GM19397 (cell line): ENCODE measurements around the gene ATP7B.

Experiments
- ATAC-seq: cut with Tn5 transposase; IDR thresholded peaks from one replicate; pipeline ENCODE4 v1.9.1; 2021; ENCODE audit warnings: mild to moderate bottlenecking, moderate library complexity; ENCODE audit not compliant: unreplicated experiment

The ATP7B gene

GRCh38 chr13:51953347-51954195, 57.7 kb downstream of the ATP7B start:
- ATAC-seq, result no peak

- ATAC-seq, result no peak
Observed at GRCh38 chr13:51950722-51951121, 60.5 kb downstream of the ATP7B start.

- no peak for ATAC-seq
Observed at GRCh38 chr13:51946163-51946669, 65.0 kb downstream of the ATP7B start.

- ATAC-seq, result peak; percentile 56
Observed at GRCh38 chr13:51945149-51945548, 66.1 kb downstream of the ATP7B start.

GRCh38 chr13:51944428-51944827, 66.8 kb downstream of the ATP7B start:
- ATAC-seq, result no peak

- ATAC-seq, result no peak
Observed at GRCh38 chr13:51943721-51944120, 67.5 kb downstream of the ATP7B start.

- ATAC-seq, result no peak
Observed at GRCh38 chr13:51942189-51942588, 69.1 kb downstream of the ATP7B start.

GRCh38 chr13:51938454-51938853, 72.8 kb downstream of the ATP7B start:
- no peak for ATAC-seq

- ATAC-seq, result no peak
Observed at GRCh38 chr13:51937320-51938290, 73.6 kb downstream of the ATP7B start.

- ATAC-seq, result no peak
Observed at GRCh38 chr13:51935326-51936171, 75.7 kb downstream of the ATP7B start.

- no peak for ATAC-seq
Observed at GRCh38 chr13:51934461-51935087, 76.7 kb downstream of the ATP7B start.

GRCh38 chr13:51933466-51934058, 77.7 kb downstream of the ATP7B start:
- no peak for ATAC-seq

GRCh38 chr13:51932231-51932630, 79.0 kb downstream of the ATP7B start:
- ATAC-seq, result no peak

- ATAC-seq, result no peak
Observed at GRCh38 chr13:51931606-51932005, 79.6 kb downstream of the ATP7B start.

GRCh38 chr13:51929699-51930098, 81.6 kb downstream of the ATP7B start:
- ATAC-seq, result no peak

GRCh38 chr13:51928231-51928630, 83.0 kb downstream of the ATP7B start:
- ATAC-seq, result no peak

- ATAC-seq, result no peak
Observed at GRCh38 chr13:51927129-51927528, 84.1 kb downstream of the ATP7B start.

- ATAC-seq, result no peak
Observed at GRCh38 chr13:51926528-51926885, 84.7 kb downstream of the ATP7B start.

GRCh38 chr13:51925865-51926527, 85.3 kb downstream of the ATP7B start:
- no peak for ATAC-seq
